HG02798 (cell line): ENCODE data around the gene MRPL14.

Experiments
- ATAC-seq: cut with Tn5 transposase; IDR thresholded peaks from one replicate; pipeline ENCODE4 v1.9.1; 2021; ENCODE audit warnings: mild to moderate bottlenecking; ENCODE audit not compliant: unreplicated experiment, poor library complexity

The MRPL14 gene

GRCh38 chr6:44084231-44085014 lies 42.8 kb downstream of the MRPL14 start:
- no peak for ATAC-seq

GRCh38 chr6:44082872-44083321 lies 44.4 kb downstream of the MRPL14 start:
- ATAC-seq: no peak

GRCh38 chr6:44081753-44082152 lies 45.5 kb downstream of the MRPL14 start:
- no peak for ATAC-seq

GRCh38 chr6:44080561-44081521 lies 46.4 kb downstream of the MRPL14 start:
- ATAC-seq: no peak

- no peak for ATAC-seq
Measured at GRCh38 chr6:44079672-44080071, 47.6 kb downstream of the MRPL14 start.

- ATAC-seq: no peak
Measured at GRCh38 chr6:44078827-44079671, 48.2 kb downstream of the MRPL14 start.

- no peak for ATAC-seq
Measured at GRCh38 chr6:44078219-44078826, 48.9 kb downstream of the MRPL14 start.

- ATAC-seq: no peak
Measured at GRCh38 chr6:44077214-44077946, 49.9 kb downstream of the MRPL14 start.

GRCh38 chr6:44076356-44077213 lies 50.7 kb downstream of the MRPL14 start:
- ATAC-seq: peak; percentile 36

GRCh38 chr6:44075647-44076355 lies 51.5 kb downstream of the MRPL14 start:
- ATAC-seq: no peak

- no peak for ATAC-seq
Measured at GRCh38 chr6:44074813-44075646, 52.2 kb downstream of the MRPL14 start.

- ATAC-seq: peak; percentile 27
Measured at GRCh38 chr6:44074439-44074812, 52.8 kb downstream of the MRPL14 start.

- no peak for ATAC-seq
Measured at GRCh38 chr6:44073612-44074438, 53.4 kb downstream of the MRPL14 start.

GRCh38 chr6:44072959-44073611 lies 54.2 kb downstream of the MRPL14 start:
- ATAC-seq: peak; percentile 63

- no peak for ATAC-seq
Measured at GRCh38 chr6:44072452-44072958, 54.7 kb downstream of the MRPL14 start.
